NCI-H748 treated with DMSO at 0.1 percent for 48 hours (cell line): ENCODE measurements around the gene NUTM1.
A peak's percentile ranks its signal among the peaks of the same experiment; 100 is the strongest.
"Not testable (repeated sequence)": the region's sequence is repeated elsewhere in the genome, so short reads cannot be mapped to it uniquely, and the experiment has no call there.

Source experiments
- DNase-seq: peaks from one replicate; lab custom pipeline; 2025; lab: John Stamatoyannopoulos, UW

NUTM1 gene

GRCh38 chr15:34365836-34366235 lies 22.7 kb downstream of the NUTM1 start:
- DNase-seq = no peak

GRCh38 chr15:34366271-34367065 lies 23.4 kb downstream of the NUTM1 start:
- peak; percentile 29 for DNase-seq

GRCh38 chr15:34367101-34368081 lies 24.3 kb downstream of the NUTM1 start, which contains the start of gene LPCAT4:
LPCAT4 (minus strand) TSS chr15:34367196; CDS start chr15:34367100, 96 bp downstream.
- DNase-seq = peak; percentile 29

- DNase-seq = no peak
These were observed 27.0 kb downstream of the NUTM1 start for GRCh38 chr15:34370129-34370528.

- DNase-seq = no peak
These were observed 27.5 kb downstream of the NUTM1 start for GRCh38 chr15:34370643-34371042.

GRCh38 chr15:34373951-34374350 lies 30.8 kb downstream of the NUTM1 start:
- no peak for DNase-seq

GRCh38 chr15:34374816-34375215 lies 31.7 kb downstream of the NUTM1 start:
- no peak for DNase-seq

- not testable (repeated sequence) for DNase-seq
These were observed 32.4 kb downstream of the NUTM1 start for GRCh38 chr15:34375541-34375940.

- DNase-seq = no peak
These were observed 33.7 kb downstream of the NUTM1 start for GRCh38 chr15:34376856-34377255.

GRCh38 chr15:34380491-34380890 lies 37.4 kb downstream of the NUTM1 start:
- not testable (repeated sequence) for DNase-seq

- not testable (repeated sequence) for DNase-seq
These were observed 38.9 kb downstream of the NUTM1 start for GRCh38 chr15:34381829-34382521.

- not testable (repeated sequence) for DNase-seq
These were observed 46.5 kb downstream of the NUTM1 start for GRCh38 chr15:34389594-34390086.

- DNase-seq = not testable (repeated sequence)
These were observed 49.9 kb downstream of the NUTM1 start for GRCh38 chr15:34392981-34393380.

- DNase-seq = not testable (repeated sequence)
These were observed 54.6 kb downstream of the NUTM1 start for GRCh38 chr15:34397637-34398259.

GRCh38 chr15:34403160-34403598 lies 60.1 kb downstream of the NUTM1 start:
- DNase-seq = not testable (repeated sequence)

GRCh38 chr15:34403899-34404298 lies 60.8 kb downstream of the NUTM1 start:
- not testable (repeated sequence) for DNase-seq
